Activated CD4-positive, alpha-beta T cell treated with anti-CD3 and anti-CD28 coated beads, Interleukin-10, Interleukin-2, amounts not matched to agents 100 ng/mL and 50 ng/mL, durations not matched to agents 16 hours and 8 hours (primary cell): ENCODE data around the gene GAS5.

Experiments
- DNase-seq: peaks from one replicate; pipeline ENCODE4 v3.0.0-alpha.2; 2020

GAS5 gene

GRCh38 chr1:173823781-173824314 is 43.9 kb downstream of the GAS5 start:
- DNase-seq = no peak

DNA sequence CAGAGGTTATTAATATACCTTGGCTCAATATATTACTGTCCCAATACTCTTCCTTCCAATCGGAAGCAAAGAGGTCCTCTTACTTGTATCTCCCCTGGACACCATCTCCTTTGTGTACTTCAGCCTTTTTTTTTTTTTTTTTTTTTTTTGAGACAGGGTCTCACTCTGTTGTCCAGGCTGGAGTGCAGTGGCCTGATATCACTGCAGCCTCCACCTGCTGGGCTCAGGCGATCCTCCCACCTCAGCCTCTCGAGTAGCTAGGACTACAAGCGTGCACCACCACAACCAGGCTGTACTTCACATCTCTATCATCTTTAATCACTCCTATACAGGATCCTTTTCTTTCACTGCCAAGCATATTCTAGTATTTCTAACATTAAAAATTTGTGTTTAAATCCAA is 46.1 kb downstream of the GAS5 start:
- no peak for DNase-seq

GRCh38 chr1:173818459-173818858 is 49.3 kb downstream of the GAS5 start:
- no peak for DNase-seq
